HAP-1 (cell line): ENCODE results near the gene GMPR.

Source experiments
- DNase-seq, 2 experiments: peaks; one replicate each; pipeline ENCODE4 v3.0.0-alpha.2; 2016 to 2020; ENCODE audit warnings: low spot score in 2 of 2
- H3K27me3 ChIP-seq: fragments of 250-450 bp; sonication (Bioruptor Pico); 2 replicates; pipeline ENCODE4 v1.5.1; 2020; ENCODE audit warnings: low read depth, mild to moderate bottlenecking, moderate library complexity
- H3K36me3 ChIP-seq: fragments of 250-450 bp; sonication (Bioruptor Pico); replicated peaks from 2 replicates; pipeline ENCODE4 v1.5.1; 2020; ENCODE audit warnings: mild to moderate bottlenecking
- H3K4me1 ChIP-seq: fragments of 250-450 bp; sonication (Bioruptor Pico); 2 replicates; pipeline ENCODE4 v1.5.1; 2020; ENCODE audit warnings: mild to moderate bottlenecking
- H3K4me3 ChIP-seq: fragments of 250-450 bp; sonication (Bioruptor Pico); 2 replicates; pipeline ENCODE4 v1.5.1; 2020; ENCODE audit warnings: mild to moderate bottlenecking, moderate library complexity
- H3K9me3 ChIP-seq: fragments of 250-450 bp; sonication (Bioruptor Pico); 2 replicates; pipeline ENCODE4 v1.5.1; 2020; ENCODE audit warnings: mild to moderate bottlenecking, moderate library complexity
- in situ Hi-C: fragments of 300-500 bp; cut with MboI; formaldehyde crosslinking; loops from 3 replicates; pipeline ENCODE4 v1.14.3; 2020; ENCODE audit warnings: low sequenced_read_pairs, inconsistent platforms, mixed read lengths

Gene GMPR

DNA sequence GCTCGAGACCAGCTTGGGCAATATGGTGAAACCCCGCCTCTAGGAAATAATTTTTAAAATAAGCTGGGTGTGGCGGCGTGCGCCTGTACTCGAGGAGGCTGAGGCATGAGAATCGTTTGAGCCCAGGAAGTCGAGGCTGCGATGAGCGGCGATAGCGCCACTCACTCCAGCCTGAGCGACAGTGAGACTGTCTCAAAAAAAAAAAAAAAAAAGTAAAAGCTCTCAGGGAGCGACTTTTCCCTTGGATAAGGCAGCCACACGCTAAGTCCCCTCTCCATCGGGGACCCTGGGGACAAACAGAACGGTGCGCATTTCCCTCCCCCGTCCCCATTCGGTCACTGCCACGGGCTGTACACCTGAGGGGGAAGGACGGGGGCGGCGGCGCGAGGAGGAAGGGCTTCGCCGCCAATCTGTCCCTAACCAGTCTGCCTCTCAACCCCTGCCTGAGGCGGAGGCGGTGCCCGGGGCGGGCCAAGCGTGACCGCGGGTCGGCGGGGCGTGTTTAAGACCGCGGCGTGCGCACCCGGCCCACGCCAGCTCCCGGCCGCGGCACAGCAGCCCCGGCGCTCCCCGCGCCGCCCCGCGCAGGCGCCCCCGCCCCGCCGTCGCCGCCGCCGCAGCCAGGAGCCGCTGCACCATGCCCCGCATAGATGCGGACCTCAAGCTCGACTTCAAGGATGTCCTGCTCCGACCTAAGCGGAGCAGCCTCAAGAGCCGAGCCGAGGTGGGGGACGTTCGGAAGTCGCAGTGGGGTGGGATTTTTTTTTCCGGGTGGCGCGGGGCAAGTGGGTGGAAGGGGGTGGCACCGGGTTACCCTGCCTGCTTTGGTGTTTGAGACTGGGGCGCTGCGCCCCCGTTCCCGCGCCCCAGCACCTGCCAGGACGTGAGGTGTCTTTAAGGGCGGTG lies at the start of gene GMPR:
GMPR (plus strand) TSS at position 531 of the 906 bp plus-strand sequence; CDS start at position 638, 107 bp downstream.
- Histone ChIP-seq H3K9me3 (no peaks in the 10 kb centered on the region), H3K27me3 (no peaks in the 10 kb centered on the region), H3K36me3 (no peaks in the 10 kb centered on the region), H3K4me1 (peaks cover 6% of the 10 kb centered on the region), H3K4me3 (peak within 1 kb of the TSS; percentile 48)
- peak; percentile 33 to 85 for DNase-seq
- in situ Hi-C loops, result no loop called here

DNA sequence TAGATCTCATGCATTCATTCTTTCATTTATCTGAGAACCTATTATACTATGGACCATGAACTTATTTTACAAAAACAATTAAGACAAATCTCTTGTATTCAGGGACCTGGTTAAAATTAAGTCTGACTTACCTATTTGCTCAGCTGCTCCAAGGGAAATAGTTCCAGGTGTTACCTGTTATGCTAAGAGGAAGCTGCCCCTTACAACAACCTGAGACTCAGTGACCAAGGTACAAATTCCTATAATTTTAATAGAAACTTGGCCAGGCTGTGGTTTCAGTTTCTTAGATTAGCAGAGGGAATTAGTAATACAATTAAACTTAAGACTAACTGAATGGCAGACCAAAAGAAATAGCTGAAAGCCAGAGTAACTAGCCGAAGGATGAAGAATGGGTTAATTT lies 48.2 kb upstream of the GMPR start:
- in situ Hi-C loops, result no loop called here
- no peak overlapping the region for H3K4me3 ChIP-seq
- no peaks in the 10 kb centered on the region for H3K9me3 ChIP-seq
- H3K27me3 ChIP-seq, result 0 out of 2 replicates have a peak, but pooled peaks cover 3% of the 10 kb centered on the region
- DNase-seq, result no peak
- H3K4me1 ChIP-seq, result no peaks in the 10 kb centered on the region; the same call in 1 of the 2 replicates
- H3K36me3 ChIP-seq, result no peaks in the 10 kb centered on the region

DNA sequence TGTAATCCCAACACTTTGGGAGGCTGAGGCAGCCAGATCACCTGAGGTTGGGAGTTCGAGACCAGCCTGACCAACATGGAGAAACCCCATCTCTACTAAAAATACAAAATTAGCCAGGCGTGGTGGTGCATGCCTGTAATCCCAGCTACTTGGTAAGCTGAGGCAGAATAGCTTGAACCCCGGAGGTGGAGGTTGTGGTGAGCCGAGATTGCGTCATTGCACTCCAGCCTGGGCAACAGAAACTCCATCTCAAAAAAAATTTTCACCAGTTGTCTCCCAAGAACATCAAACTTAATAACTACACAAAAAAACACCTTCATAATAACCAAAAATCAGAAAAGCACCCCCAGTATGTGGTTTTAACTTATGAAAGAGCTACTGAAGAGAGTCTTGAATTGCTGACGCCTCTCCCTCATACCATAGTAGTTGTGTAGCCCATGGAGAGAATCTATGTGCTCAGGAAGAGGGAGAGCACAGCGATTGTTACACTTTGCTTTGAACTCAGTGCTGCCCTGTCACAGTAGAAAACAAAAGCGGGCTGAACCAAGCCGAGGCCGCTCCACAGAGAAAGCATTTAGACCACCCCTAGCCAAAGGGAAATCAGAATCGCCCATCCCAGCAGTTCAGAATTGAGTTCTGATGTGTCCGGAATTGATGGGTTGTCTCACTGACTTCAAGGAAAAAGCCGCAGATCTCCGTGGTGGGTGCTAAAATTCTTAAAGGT lies 42.0 kb upstream of the GMPR start:
- Histone ChIP-seq H3K27me3 (no peaks in the 10 kb centered on the region), H3K36me3 (no peaks in the 10 kb centered on the region), H3K4me3 (no peak overlapping the region), H3K4me1 (no peaks in the 10 kb centered on the region), H3K9me3 (no peaks in the 10 kb centered on the region)
- DNase-seq, result no peak
- in situ Hi-C loops, result no loop called here

DNA sequence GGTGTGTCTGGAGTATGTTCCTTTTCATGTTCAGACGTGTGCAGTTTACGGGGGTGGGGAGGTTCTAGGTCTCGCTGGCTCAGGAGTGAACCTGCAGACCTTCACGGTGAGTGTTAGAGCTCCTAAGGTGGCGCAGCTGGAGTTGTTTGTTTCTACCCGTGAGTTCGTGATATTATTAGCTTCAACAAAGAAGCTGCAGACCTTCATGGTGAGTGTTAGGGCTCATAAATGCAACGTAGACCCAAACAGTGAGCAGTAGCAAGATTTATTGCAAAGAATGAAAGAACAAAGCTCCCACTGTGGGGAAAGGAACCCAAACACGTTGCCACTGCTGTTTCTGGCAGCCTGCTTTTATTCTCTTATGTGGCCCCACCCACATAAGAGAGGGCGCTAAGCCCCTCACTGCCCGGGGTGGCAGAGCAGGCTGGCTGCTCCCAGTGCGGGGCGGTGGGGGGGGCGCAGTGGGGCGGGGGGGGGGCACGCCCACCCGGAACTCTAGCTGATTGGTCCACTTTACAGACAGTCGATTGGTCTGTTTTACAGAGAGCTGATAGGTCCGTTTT lies 41.3 kb upstream of the GMPR start:
- Histone ChIP-seq H3K27me3 (no peaks in the 10 kb centered on the region), H3K4me3 (no peak overlapping the region), H3K9me3 (no peaks in the 10 kb centered on the region), H3K36me3 (no peaks in the 10 kb centered on the region), H3K4me1 (no peaks in the 10 kb centered on the region)
- DNase-seq, result no peak
- in situ Hi-C loops, result no loop called here

DNA sequence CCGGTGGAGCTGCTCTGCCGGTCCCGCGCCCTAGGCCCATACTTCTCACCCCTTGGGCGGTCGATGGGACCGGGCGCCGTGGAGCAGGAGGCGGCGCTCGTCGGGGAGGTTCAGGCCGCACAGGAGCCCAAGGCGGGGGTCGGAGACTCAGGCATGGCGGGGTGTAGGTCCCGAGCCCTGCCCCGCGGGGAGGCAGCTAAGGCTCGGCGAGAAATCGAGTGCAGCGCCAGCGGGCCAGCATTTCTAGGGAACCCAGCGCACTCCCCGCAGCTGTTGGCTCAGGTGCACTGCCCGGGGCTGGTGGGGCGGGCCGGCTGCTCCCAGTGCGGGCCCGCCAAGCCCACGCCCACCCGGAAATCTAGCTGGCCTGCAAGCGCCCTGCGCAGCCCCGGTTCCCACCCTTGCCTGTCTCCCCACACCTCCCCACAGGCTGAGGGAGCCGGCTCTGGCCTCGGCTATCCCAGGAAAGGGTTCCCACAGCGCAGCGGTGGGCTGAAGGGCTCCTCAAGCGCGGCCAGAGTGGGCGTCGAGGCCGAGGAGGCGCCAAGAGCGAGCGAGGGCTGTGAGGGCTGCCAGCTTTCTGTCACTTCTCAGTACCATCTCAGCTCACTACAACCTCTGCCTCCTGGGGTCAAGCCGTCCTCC lies 40.2 kb upstream of the GMPR start:
- DNase-seq, result no peak
- in situ Hi-C loops, result no loop called here

DNA sequence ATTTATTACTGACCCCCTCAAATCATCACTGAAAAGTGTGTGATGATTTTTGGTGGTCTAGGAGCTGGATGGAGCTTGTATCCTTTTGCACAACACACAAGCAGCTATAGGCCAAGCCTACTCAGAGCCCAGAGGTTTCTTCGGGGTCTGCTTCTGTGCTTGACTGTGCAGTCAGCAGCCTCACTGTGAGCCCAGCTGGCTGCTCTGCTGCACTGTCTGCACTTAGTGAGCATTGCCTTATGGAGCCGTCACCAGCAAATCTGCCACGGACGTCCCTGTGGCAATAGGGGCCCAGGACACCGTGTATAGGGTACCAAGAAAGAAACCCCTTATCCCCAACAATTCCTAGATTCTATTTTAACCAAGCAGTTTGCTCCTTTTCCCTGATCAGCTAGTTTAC lies 38.6 kb upstream of the GMPR start:
- no peak for DNase-seq
- no peaks in the 10 kb centered on the region for H3K4me1 ChIP-seq
- in situ Hi-C loops, result loop anchor here (10.0 kb wide), 1 partner anchor 505 kb away; no protein-coding TSS in a partner anchor
- no peaks in the 10 kb centered on the region for H3K9me3 ChIP-seq
- no peaks in the 10 kb centered on the region for H3K27me3 ChIP-seq
- no peaks in the 10 kb centered on the region for H3K36me3 ChIP-seq
- no peak overlapping the region for H3K4me3 ChIP-seq

More for the DNA sequence above, 40.2 kb upstream of the GMPR start:
- no peaks in the 10 kb centered on the region for H3K36me3 ChIP-seq
- no peak overlapping the region for H3K4me3 ChIP-seq
- H3K27me3 ChIP-seq, result no peaks in the 10 kb centered on the region
- H3K4me1 ChIP-seq, result no peaks in the 10 kb centered on the region
- no peaks in the 10 kb centered on the region for H3K9me3 ChIP-seq

DNA sequence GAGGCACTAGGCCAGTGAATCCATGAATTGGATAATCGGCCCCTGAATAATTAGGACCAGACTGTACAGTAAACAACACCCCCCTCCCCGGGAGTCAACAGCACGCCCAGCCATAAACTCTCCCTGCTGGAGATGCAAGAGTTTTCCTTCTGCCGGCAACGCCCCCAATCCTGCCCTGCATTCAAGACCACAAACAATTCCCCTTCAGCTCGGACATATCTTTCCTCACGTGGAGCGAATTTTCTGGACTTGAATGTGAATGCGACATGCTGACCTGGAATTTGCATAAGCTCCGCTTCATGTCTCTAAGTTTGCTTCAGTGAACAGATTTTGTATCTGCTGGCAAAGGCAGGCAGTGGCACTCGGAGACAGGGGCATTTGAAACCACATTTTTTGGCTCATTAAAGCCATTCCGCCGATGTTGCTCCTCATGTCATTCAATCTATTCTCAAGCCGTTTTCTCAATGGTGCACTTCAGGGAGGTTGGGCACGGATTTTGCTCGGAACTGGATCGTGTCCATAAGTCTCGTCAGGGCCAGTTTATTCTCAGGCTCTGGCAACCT lies 38.0 kb upstream of the GMPR start:
- peak in 1 of 2 experiments; percentile 23 for DNase-seq
- Histone ChIP-seq H3K9me3 (no peaks in the 10 kb centered on the region), H3K4me1 (no peaks in the 10 kb centered on the region), H3K4me3 (no peak overlapping the region), H3K36me3 (no peaks in the 10 kb centered on the region), H3K27me3 (no peaks in the 10 kb centered on the region)
- in situ Hi-C loops, result loop anchor here (10.0 kb wide), 1 partner anchor 506 kb away; no protein-coding TSS in a partner anchor

DNA sequence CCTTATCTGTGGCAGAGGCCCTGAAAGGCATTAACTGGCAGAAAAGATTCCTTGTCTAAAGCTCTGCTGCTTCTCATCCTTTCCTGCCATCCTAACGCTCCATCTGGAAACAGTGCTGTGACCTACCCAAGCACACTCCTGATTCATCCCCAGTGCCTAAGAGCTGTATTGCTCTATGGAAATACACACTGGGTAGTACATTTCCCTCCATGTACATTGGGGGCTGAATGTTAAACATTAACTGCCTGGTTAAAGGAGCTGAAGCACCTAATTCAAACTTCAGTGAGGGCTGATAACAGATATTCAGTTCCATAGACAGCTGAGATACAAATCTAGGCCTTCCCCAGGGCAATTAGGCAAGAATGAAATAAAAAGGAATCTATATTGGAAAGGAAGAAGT lies 36.7 kb upstream of the GMPR start:
- no peaks in the 10 kb centered on the region for H3K4me1 ChIP-seq

DNA sequence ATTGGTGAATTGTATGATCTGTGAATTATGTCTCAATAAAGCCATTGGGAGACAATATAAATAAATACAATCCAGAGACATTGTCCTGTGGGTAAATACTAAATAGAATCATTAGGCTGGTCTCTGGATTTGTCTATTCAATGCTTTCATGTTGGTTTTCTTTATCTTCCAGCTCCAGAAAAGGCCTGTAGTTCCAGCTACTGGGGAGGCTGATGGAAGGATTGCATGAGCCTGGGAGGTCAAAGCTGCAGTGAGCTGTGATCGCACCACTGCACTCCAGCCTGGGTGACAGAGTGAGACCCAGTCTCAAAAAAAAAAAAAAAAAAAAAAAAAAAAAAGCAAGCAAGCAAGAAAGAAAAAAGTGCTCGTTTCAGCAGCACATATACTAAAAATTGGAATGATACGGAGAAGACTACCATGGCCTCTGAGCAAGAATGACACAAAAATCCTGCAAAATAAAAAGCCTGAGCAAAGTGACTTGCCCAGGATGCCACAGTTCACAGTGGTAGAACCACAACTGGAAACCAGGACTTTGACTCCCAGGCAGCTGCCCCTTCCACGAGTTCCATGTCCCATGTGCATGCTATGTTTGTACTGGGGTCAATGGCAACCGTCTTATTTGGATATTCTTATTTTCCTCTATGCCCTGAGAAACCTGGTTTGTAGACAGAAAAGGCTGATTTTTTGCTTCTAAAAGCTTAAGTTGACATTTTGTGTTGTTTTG lies 33.6 kb upstream of the GMPR start:
- Histone ChIP-seq H3K4me3 (no peak overlapping the region), H3K9me3 (no peaks in the 10 kb centered on the region), H3K4me1 (no peaks in the 10 kb centered on the region), H3K27me3 (no peaks in the 10 kb centered on the region; the same call in 1 of the 2 replicates), H3K36me3 (no peaks in the 10 kb centered on the region)
- in situ Hi-C loops, result loop anchor here (10.0 kb wide), 1 partner anchor 510 kb away; no protein-coding TSS in a partner anchor
- DNase-seq, result no peak

More for the DNA sequence above, 36.7 kb upstream of the GMPR start:
- DNase-seq, result no peak
- H3K27me3 ChIP-seq, result no peaks in the 10 kb centered on the region
- no peak overlapping the region for H3K4me3 ChIP-seq
- H3K9me3 ChIP-seq, result no peaks in the 10 kb centered on the region
- in situ Hi-C loops, result loop anchor here (10.0 kb wide), 1 partner anchor 507 kb away; no protein-coding TSS in a partner anchor
- no peaks in the 10 kb centered on the region for H3K36me3 ChIP-seq

DNA sequence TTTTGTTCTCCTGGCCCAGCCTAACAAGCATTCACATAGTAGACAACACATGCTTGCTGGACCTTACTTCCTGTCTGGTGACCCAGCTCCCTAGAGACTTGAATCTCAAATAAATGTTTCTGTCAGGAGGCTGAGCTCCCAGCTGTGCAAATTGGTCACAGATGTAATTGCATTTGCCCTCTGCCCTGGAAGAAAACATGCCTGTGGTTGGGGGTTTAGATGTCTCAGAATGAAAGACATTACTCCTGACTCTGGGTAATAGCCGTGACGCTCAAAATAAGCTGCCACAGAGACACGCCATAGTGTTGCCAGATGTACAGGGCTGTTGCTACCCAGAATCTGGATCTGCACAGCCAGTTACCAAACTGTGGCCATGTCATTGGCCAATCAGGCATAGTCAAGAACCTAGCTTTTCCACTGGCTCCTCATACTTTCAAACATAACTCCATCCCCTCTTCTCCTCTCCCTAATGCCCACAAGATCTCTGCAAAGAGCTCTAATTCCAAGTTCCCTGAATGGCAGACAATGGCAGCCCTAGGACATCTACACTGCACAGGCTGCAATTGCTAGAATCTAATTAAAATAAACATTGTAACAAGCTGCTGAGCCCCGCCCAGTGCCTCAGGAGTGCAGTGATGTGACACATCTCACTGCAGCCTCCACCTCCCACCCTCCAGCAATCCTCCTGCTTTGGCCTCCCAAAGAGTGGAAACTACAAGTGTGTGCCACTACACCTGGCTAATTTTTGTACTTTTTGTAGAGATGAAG lies 32.8 kb upstream of the GMPR start:
- no peaks in the 10 kb centered on the region for H3K4me1 ChIP-seq
- no peaks in the 10 kb centered on the region for H3K36me3 ChIP-seq
- H3K4me3 ChIP-seq, result no peak overlapping the region
- H3K27me3 ChIP-seq, result no peaks in the 10 kb centered on the region; the same call in 1 of the 2 replicates
- H3K9me3 ChIP-seq, result no peaks in the 10 kb centered on the region
- DNase-seq, result no peak
- in situ Hi-C loops, result loop anchor here (10.0 kb wide), 1 partner anchor 511 kb away; no protein-coding TSS in a partner anchor

DNA sequence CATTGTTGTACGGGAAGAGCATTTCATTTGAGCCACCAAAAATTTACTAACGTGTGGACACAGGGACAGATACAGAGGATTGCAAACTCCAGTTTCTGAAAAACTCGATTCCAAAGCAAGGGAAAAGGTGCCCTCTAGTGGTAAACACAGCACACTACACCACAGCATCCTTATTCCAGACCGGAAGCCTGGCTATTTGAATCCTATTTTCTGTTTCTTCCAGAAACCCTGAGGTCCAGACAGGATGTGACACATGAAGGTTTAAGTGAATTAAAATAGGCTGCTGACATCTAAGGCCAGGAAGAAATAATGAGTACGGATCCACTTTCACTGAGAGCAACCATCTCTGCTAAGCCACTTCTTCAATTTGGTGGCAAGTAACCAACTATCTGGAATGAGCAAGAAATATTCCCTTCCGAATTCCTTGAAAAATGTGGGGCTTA lies 31.8 kb upstream of the GMPR start:
- H3K9me3 ChIP-seq, result no peaks in the 10 kb centered on the region
- no peaks in the 10 kb centered on the region for H3K4me1 ChIP-seq
- no peak overlapping the region for H3K4me3 ChIP-seq
- no peaks in the 10 kb centered on the region for H3K36me3 ChIP-seq
- peak; percentile 63 to 66 for DNase-seq
- in situ Hi-C loops, result loop anchor here (10.0 kb wide), 1 partner anchor 512 kb away; no protein-coding TSS in a partner anchor
- H3K27me3 ChIP-seq, result no peaks in the 10 kb centered on the region; the same call in 1 of the 2 replicates

DNA sequence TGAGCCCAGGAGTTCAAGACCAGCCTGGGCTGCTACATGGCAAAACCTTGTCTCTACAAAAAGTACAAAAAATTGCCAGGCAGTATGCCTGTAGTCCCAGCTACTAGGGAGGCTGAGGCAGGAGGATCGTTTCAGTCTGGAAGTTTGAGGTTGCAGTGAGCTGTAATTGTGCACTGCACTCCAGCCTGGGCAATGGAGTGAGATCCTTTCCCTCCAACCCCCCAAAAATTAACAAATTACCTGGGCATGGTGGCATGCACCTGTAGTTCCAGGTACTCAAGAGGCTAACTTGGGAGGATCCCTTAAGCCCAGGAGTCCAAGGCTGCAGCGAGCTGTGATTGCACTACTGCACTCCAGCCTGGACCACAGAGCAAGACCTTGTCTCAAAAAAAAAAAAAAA lies 29.4 kb upstream of the GMPR start:
- no peak overlapping the region for H3K4me3 ChIP-seq
- H3K9me3 ChIP-seq, result no peaks in the 10 kb centered on the region
- H3K36me3 ChIP-seq, result no peaks in the 10 kb centered on the region
- H3K27me3 ChIP-seq, result no peaks in the 10 kb centered on the region; the same call in 1 of the 2 replicates
- in situ Hi-C loops, result loop anchor here (10.0 kb wide), 1 partner anchor 514 kb away; no protein-coding TSS in a partner anchor
- DNase-seq, result no peak
- H3K4me1 ChIP-seq, result no peaks in the 10 kb centered on the region
